Pancreas (tissue), 10 donors: ENCODE results near the gene POLK. TPM values are rescaled to one million over a fixed set of nuclear protein-coding genes. Genes with fewer than 3 reads are reported as not detected.
A peak's percentile ranks its signal among the peaks of the same experiment; 100 is the strongest.

ENCODE experiments used
- ATAC-seq, 4 donors: fragments of 200-7000 bp; cut with Tn5 transposase; one replicate each; pipeline versions ENCODE4 v1.8.0 to v1.9.1; 2020; ENCODE audit warnings: mild to moderate bottlenecking in 4 of 4, moderate library complexity in 4 of 4
- DNase-seq, 6 donors: peaks; one replicate each; pipeline ENCODE4 v3.0.0-alpha.2; 2020
- FAIRE-seq: peaks from 2 replicates; lab custom pipeline; 2012; peaks lifted over from hg19 to GRCh38; lab: Jason Lieb, UNC
- H3K27ac ChIP-seq, 4 donors: fragments of 200-600 bp; sonication (generic); 1 replicate in 3 of 4; 2 replicates in 1 of 4; pipeline versions ENCODE4 v1.5.0 to v1.8.0; 2020
- H3K27me3 ChIP-seq, 4 donors: fragments of 200-600 bp; one replicate each; pipeline ENCODE4 v1.8.0; 2021
- H3K36me3 ChIP-seq, 3 donors: fragments of 200-600 bp; sonication (generic) in 1 of 3; one replicate each; pipeline versions ENCODE4 v1.5.0 to v1.8.0; 2020 to 2021
- H3K4me1 ChIP-seq, 3 donors: fragments of 200-600 bp; one replicate each; pipeline ENCODE4 v1.8.0; 2021
- H3K4me3 ChIP-seq, 4 donors: fragments of 200-600 bp; sonication (generic) in 2 of 4; one replicate each; pipeline versions ENCODE4 v1.5.0 to v1.8.0; 2020 to 2021
- H3K9me3 ChIP-seq, 4 donors: fragments of 200-600 bp; one replicate each; pipeline ENCODE4 v1.8.0; 2021
- WGBS, 2 donors: extraction: QIAGEN DNeasy Blood & Tissue Kit; methylation state at CpG; one replicate each; pipeline ENCODE4 v1.1.7; 2013; 5-methylcytosine and 5-hydroxymethylcytosine counted together
- intact Hi-C, 3 donors: fragments of 100-400 bp; cut with DNase I; formaldehyde crosslinking; loops; one replicate each; pipeline versions ENCODE4 v1.11.1 to v1.14.2; 2022
- polyA plus RNA-seq, 2 donors: library from polyadenylated mRNA; stranded (reverse); fragments of 200-250 nt; gene quantifications; one replicate each; pipeline ENCODE4 v1.2.3, GENCODE V29; 2013
- total RNA-seq, 6 donors: library from RNA; stranded (reverse); fragmentation: NEBNext Ultra II Directional in 4 of 6; extraction: Animal tissue kit (Norgen Biotek cat#: 25700) in 4 of 6; gene quantifications; one replicate each; pipeline versions ENCODE4 v1.2.1 to v1.2.4, GENCODE V29; 2021 to 2023
- TF ChIP-seq, protein P1 (sequence below), 4 donors: fragments of 200-600 bp; sonication (generic) in 3 of 4; IDR thresholded peaks; one replicate each; pipeline versions ENCODE4 v1.5.0 to v1.8.0; 2021; ENCODE audit warnings: antibody characterized with exemption in 4 of 4
- donor health status: healthy with polysubstance abuse.
- donor health status: DM: no; HTN: no; CAD: no; lungs with moderate emphysema.
- donor health status: DM: no; HTN: no; CAD: no.
- donor health status: control.
- donor health status: control.
- donor health status: Bipolar disorder and iron deficiency.
- donor health status: DM: yes; HTN: yes; CAD: no.
- donor health status: DM: no; HTN: no; CAD: no.
- donor health status: DM: no; HTN: no; CAD: no.
- donor health status: DM: yes; HTN: yes; CAD: no.

Gene POLK
- total RNA-seq (10 to 100 TPM in 5 of 6 donors, 1 to 10 TPM in 1; 9.8 to 18.5 (median 11.7) TPM), polyA plus RNA-seq (1 to 10 TPM; 3.9 to 5.7 TPM)

GRCh38 chr5:75511435-75512382, at the start of gene POLK, which contains the start of gene CERT1:
Gene POLK (plus strand): TSS chr5:75511891.
Gene CERT1 (minus strand): TSS chr5:75511629. CDS start chr5:75511207, 422 bp downstream.
- Histone ChIP-seq H3K36me3 (no peaks in the 10 kb centered on the region), H3K27me3 (no peaks in the 10 kb centered on the region), H3K27ac (peak within 1 kb of the TSS; percentile 73 to 93 (median 84)), H3K4me1 (peaks cover 13 to 29% (median 13%) of the 10 kb centered on the region in 3 donors), H3K4me3 (peak within 1 kb of the TSS; percentile 67 to 85 (median 80)), H3K9me3 (no peaks in the 10 kb centered on the region)
- peak; percentile 92 to 96 (median 94) for ATAC-seq
- intact Hi-C loops: no loop called here
- DNase-seq: peak; percentile 91 to 99 (median 98)
- 1% methylated on average over 52 to 71 of the region's 71 CpGs for WGBS, 2 donors
- TF ChIP-seq, protein P1, sequence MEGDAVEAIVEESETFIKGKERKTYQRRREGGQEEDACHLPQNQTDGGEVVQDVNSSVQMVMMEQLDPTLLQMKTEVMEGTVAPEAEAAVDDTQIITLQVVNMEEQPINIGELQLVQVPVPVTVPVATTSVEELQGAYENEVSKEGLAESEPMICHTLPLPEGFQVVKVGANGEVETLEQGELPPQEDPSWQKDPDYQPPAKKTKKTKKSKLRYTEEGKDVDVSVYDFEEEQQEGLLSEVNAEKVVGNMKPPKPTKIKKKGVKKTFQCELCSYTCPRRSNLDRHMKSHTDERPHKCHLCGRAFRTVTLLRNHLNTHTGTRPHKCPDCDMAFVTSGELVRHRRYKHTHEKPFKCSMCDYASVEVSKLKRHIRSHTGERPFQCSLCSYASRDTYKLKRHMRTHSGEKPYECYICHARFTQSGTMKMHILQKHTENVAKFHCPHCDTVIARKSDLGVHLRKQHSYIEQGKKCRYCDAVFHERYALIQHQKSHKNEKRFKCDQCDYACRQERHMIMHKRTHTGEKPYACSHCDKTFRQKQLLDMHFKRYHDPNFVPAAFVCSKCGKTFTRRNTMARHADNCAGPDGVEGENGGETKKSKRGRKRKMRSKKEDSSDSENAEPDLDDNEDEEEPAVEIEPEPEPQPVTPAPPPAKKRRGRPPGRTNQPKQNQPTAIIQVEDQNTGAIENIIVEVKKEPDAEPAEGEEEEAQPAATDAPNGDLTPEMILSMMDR (IDR thresholded peaks at IDR 0.05): no peak
- FAIRE-seq: peak; percentile 49

DNA sequence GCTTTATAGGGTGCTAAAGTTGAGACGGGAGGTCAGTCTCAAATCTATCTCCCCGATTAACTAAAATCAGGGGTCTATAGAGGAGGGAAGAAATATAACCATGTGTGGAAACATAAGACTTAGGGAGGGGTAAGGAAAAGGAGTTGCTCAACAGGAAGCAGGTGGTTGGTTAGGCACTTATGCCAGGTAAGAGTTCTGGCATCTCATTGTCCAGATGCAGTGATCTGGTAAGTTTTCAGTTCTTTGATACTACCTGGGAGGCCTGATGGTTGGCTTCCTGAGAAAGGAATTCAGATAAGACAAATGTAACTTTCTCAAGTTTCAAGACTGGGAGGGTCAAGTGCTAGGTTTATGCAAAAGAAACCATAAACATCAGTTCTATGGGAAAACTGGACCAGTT, 48.0 kb upstream of the POLK start:
- no peak for ATAC-seq
- H3K4me3 ChIP-seq: no peak overlapping the region
- H3K36me3 ChIP-seq: no peaks in the 10 kb centered on the region
- H3K27ac ChIP-seq: no peak overlapping the region
- TF ChIP-seq, protein P1 (IDR thresholded peaks at IDR 0.05): no peak
- no peak for DNase-seq
- no peaks in the 10 kb centered on the region for H3K9me3 ChIP-seq
- H3K4me1 ChIP-seq: peaks cover 3 to 11% (median 10%) of the 10 kb centered on the region in 3 donors
- WGBS, 2 donors: 90 to 91% methylated on average over 2 of the region's 2 CpGs
- H3K27me3 ChIP-seq: no peaks in the 10 kb centered on the region
- no peak for FAIRE-seq
- intact Hi-C loops: no loop called here

DNA sequence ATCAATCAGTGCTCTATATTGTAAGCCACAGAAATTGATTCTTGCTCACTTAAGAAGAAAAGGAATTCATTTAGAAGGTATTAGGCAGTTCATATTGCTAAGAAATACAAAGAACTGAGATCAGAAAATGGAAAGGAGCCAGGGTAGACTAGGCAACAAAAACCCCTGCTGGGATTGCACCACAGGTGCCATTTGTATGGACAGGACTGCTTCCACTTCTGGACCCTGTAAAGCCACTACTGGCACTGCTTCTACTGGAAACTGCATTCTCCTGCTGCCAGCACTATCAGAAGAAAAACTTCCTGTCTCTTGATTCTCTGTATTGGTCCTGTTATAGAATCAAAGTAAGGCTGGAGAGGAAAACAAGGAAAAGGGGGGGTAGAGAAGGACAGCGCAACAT, 46.2 kb upstream of the POLK start:
- TF ChIP-seq, protein P1 (IDR thresholded peaks at IDR 0.05): no peak
- H3K27ac ChIP-seq: no peak overlapping the region
- H3K27me3 ChIP-seq: no peaks in the 10 kb centered on the region
- peaks cover 2 to 6% (median 5%) of the 10 kb centered on the region in 3 donors for H3K4me1 ChIP-seq
- intact Hi-C loops: no loop called here
- H3K36me3 ChIP-seq: no peaks in the 10 kb centered on the region
- ATAC-seq (peak in 3 of 4 donors; percentile 27 to 61 (median 44)), FAIRE-seq (no peak), DNase-seq (no peak)
- H3K9me3 ChIP-seq: no peaks in the 10 kb centered on the region
- WGBS, 2 donors: 90 to 100% methylated on average over 1 of the region's 1 CpG
- H3K4me3 ChIP-seq: no peak overlapping the region

GRCh38 chr5:75466006-75466716, 45.5 kb upstream of the POLK start:
- intact Hi-C loops: no loop called here
- no peaks in the 10 kb centered on the region for H3K9me3 ChIP-seq
- H3K27me3 ChIP-seq: no peaks in the 10 kb centered on the region
- ATAC-seq (no peak), DNase-seq (no peak), FAIRE-seq (no peak)
- H3K4me3 ChIP-seq: no peak overlapping the region
- WGBS, 2 donors: 90 to 94% methylated on average over 6 of the region's 6 CpGs
- H3K27ac ChIP-seq: no peak overlapping the region
- H3K4me1 ChIP-seq: no peaks in the 10 kb centered on the region
- no peaks in the 10 kb centered on the region for H3K36me3 ChIP-seq
- TF ChIP-seq, protein P1 (IDR thresholded peaks at IDR 0.05): no peak
